GM15510 (cell line): ENCODE measurements around the gene RAG1.

Experiments used
- POLR2A ChIP-seq: IDR thresholded peaks from 3 replicates; pipeline ENCODE4 v1.6.1; 2011; ENCODE audit warnings: borderline replicate concordance; ENCODE audit not compliant: insufficient read length; ENCODE audit errors: extremely low read depth

The RAG1 gene

GRCh38 chr11:36617543-36618362 lies 49.9 kb downstream of the RAG1 start:
- no peak for TF ChIP-seq POLR2A

DNA sequence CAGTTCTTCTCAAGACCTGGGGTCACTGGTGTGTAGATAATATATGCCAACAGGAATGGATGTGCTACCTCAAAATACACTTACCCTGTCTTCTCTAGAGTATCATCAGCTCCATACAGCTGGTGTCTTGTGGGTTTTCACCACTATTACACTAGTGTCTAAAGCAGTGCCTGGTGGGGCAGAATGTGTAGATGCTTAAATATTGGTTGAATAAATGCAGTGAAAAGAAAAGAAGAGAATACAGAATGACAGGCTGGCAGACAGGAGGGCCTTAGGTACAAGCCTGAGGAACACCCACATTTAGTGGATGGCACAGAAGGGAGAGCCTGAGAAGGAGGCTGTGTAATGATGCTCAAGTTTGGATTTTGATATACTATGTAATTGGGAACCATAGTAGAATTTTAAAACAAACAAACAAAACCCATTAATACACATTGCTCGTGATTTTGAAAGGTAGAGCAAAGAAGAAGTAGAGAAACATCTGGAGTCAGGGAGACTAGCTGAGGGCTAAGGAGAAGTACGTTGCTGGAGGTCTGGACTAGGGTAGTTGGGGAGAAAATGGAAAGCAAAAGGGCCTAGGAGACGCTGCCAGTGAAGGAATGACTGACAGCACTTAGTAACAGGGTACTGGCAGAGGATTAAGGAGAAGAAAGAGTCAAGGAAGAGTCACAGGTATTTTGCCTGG lies 50.7 kb downstream of the RAG1 start:
- no peak for TF ChIP-seq POLR2A

- TF ChIP-seq POLR2A, result no peak
These were observed 51.7 kb downstream of the RAG1 start for GRCh38 chr11:36619502-36619901.

- TF ChIP-seq POLR2A, result no peak
These were observed 52.4 kb downstream of the RAG1 start for GRCh38 chr11:36620246-36620645.

DNA sequence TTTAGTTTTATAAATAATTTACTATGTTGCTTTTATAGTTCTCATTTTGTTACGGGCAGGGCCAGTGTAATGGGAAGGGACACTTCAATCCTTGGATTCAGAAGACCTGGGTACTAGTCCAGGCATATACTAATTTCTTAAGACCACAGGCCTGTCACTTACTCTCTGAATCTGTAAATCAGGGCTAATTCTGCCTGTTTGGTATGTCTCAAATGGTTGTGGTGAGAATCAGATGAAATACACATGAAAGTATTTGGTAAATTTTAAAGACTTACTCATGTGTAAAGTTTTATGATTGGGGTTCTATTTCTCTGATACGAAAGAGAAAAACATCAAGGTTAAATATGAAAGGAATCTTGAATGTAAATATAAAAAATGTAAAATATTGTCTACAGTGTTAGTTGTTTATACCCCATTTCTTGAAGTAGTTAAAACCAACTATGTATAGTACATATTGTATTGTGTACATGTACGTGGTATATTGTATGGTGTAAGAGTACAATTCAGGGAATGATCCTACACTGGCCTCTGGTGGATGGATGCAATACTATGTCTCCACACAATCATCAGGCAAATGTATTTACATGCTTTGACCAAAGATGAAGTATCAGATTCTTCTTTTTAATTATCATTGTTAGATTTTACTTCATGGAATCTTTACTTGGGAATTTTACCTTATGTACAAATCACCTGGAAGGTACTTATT lies 54.8 kb downstream of the RAG1 start:
- TF ChIP-seq POLR2A, result no peak

DNA sequence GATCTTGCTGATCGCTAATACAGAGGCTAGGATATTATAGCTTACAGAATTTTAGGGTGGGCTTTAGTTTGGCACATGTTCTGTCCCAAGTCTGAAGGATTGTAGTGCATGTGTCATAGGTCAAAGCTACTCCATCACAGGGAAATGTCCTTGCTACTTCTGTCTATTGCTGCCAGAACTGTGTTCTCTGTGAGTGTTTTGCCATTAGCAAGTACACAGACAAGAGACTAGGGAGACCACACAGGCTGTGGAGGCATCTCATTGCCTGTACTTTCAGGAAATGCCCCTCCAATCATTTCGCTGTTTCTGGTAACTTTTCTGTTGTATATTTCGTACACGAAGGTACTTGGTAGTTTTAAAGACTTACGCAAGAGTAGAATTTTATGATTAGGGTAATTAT lies 55.7 kb downstream of the RAG1 start:
- TF ChIP-seq POLR2A, result no peak

GRCh38 chr11:36627006-36627405 lies 59.2 kb downstream of the RAG1 start:
- no peak for TF ChIP-seq POLR2A

DNA sequence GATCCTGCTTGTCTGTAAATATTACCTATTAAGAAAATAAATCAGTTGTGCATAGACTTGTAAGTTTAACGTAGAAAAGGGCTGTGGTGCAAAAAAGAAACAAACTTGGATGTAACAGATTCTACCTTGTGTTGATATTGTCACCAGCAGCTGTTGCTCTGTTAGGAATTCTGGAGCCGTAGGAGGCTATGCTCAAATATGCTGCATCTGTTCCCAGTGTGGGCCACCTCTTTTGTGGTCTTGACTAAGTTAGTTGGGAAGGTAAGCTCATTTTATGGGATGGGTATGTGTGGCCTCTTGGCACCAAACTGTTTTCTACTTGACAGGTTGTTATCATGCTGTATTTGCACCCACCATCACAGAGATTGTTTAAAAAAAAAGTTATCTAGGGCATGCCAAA lies 59.7 kb downstream of the RAG1 start:
- TF ChIP-seq POLR2A, result no peak

DNA sequence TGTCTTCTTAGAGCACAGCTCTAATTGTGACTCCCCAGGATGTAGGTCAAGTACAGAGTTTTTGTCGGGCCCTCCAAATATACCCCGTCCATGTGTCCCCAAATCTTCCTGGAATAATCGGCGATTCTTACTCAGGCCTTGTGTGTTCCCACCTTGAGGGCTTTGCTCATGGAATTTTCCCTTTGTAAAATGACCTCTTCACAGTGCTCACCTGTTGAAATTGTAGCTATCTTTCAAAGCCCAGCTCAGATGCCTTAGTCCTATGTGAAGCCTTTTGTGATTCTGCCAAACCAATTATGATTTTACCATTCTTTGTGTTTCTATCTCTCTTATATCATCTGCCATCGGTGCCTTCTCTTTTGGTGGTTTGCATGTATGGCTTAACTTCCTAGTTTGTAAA lies 60.3 kb downstream of the RAG1 start:
- no peak for TF ChIP-seq POLR2A

DNA sequence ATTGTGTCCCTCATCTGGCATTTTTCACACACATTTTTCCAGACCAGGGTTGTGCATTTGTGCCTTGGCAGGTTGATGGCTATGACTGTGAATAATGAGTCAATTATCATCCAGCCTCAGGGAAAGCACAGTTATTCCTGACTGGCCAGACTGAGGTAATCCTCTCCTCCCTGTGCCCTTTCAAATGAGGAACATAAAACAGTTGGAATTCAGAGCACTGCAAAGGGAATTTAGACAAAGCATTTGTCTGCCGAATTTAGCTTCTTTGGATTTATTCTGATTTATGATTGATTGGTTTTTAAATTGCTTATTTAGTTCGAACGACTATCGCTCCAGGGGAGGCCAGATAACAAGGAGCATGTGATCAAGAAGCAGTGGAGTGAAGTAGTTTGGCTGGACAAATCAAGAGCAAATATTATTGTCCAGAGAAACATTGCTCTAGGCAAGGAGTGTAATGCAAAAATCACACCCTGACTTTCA lies 61.0 kb downstream of the RAG1 start:
- TF ChIP-seq POLR2A, result no peak
